ENCODE data around the gene PARD3B. TPM values are rescaled to one million over a fixed set of nuclear protein-coding genes. Genes with fewer than 3 reads are reported as not detected.

The PARD3B gene
- total RNA-seq, 1 experiment from 2014 or later: 2.0 TPM

GRCh38 chr2:204880928-204881327, 335.7 kb downstream of the PARD3B start:
- RAD21 ChIA-PET (ENCODE audit: low non-redundant PET in 1 of 2, low total read pairs in 2 of 2, uncharacterized antibody in 2 of 2, unreplicated experiment in 2 of 2): no interaction called here
- Histone ChIP-seq H3K4me1 (ENCODE audit: control insufficient read depth in 1 of 2, insufficient read depth in 2 of 2, low read length in 2 of 2) (no peaks in the 10 kb centered on the region), H3K9ac (ENCODE audit: low read length) (no peak overlapping the region), H2AFZ (ENCODE audit: low read depth, low read length, poor library complexity, severe bottlenecking) (no peak overlapping the region), H3K4me2 (ENCODE audit: low read length) (no peak overlapping the region), H3K4me3 (replicated peaks in 1 of 2; ENCODE audit: low read depth in 1 of 2, low read length in 2 of 2) (no peak overlapping the region), H3K27ac (ENCODE audit: low read depth, low read length) (no peak overlapping the region), H3K36me3 (ENCODE audit: control insufficient read depth in 1 of 2, insufficient read depth in 2 of 2, low read length in 2 of 2) (no peaks in the 10 kb centered on the region), H4K20me1 (ENCODE audit: insufficient read depth) (no peaks in the 10 kb centered on the region), H3K79me2 (ENCODE audit: insufficient read depth, low read length) (no peaks in the 10 kb centered on the region), H3K9me3 (ENCODE audit: control insufficient read depth in 1 of 2, insufficient read depth in 1 of 2, low read depth in 1 of 2, low read length in 2 of 2) (no peaks in the 10 kb centered on the region), H3K27me3 (ENCODE audit: insufficient read depth, low read length) (no peaks in the 10 kb centered on the region), H3K9me2 (ENCODE audit: insufficient read depth) (no peaks in the 10 kb centered on the region)
- no peak for DNase-seq (ENCODE audit: low read depth, low spot score)
- intact Hi-C loops (cut with micrococcal nuclease): no loop called here
- POLR2A ChIA-PET: no interaction called here
- no TSS peak for BruUV-seq (replicated peaks)
- no peak for ATAC-seq
- no peak for TF ChIP-seq ZFX (IDR thresholded peaks at IDR 0.05)
- TF ChIP-seq ZNF274 (IDR thresholded peaks at IDR 0.05; ENCODE audit: low read depth, low read length): no peak
- no peak for TF ChIP-seq SRF (IDR thresholded peaks at IDR 0.05; ENCODE audit: low read depth)
- no peak for TF ChIP-seq POLR2AphosphoS5 (IDR thresholded peaks at IDR 0.05; ENCODE audit: low read depth, low read length)
- no peak for TF ChIP-seq EZH2phosphoT487 (IDR thresholded peaks at IDR 0.05; ENCODE audit: borderline replicate concordance)
- no peak for TF ChIP-seq SIN3A (IDR thresholded peaks at IDR 0.05; ENCODE audit: low read depth)
- no peak for TF ChIP-seq CEBPB (IDR thresholded peaks at IDR 0.05; ENCODE audit: low read depth)
- TF ChIP-seq ELF1 (IDR thresholded peaks at IDR 0.05; ENCODE audit: borderline replicate concordance, low read depth): no peak
- TF ChIP-seq EGR1 (IDR thresholded peaks at IDR 0.05; ENCODE audit: low read depth): no peak
- TF ChIP-seq, protein P1, sequence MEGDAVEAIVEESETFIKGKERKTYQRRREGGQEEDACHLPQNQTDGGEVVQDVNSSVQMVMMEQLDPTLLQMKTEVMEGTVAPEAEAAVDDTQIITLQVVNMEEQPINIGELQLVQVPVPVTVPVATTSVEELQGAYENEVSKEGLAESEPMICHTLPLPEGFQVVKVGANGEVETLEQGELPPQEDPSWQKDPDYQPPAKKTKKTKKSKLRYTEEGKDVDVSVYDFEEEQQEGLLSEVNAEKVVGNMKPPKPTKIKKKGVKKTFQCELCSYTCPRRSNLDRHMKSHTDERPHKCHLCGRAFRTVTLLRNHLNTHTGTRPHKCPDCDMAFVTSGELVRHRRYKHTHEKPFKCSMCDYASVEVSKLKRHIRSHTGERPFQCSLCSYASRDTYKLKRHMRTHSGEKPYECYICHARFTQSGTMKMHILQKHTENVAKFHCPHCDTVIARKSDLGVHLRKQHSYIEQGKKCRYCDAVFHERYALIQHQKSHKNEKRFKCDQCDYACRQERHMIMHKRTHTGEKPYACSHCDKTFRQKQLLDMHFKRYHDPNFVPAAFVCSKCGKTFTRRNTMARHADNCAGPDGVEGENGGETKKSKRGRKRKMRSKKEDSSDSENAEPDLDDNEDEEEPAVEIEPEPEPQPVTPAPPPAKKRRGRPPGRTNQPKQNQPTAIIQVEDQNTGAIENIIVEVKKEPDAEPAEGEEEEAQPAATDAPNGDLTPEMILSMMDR (IDR thresholded peaks at IDR 0.05 in 2 of 3, conservative IDR thresholded peaks at IDR 0.05 in 1 of 3; ENCODE audit: borderline replicate concordance in 1 of 3, insufficient read depth in 1 of 3, low read depth in 2 of 3, low read length in 2 of 3): no peak
- no peak for TF ChIP-seq SP1 (IDR thresholded peaks at IDR 0.05; ENCODE audit: low read depth)
- TF ChIP-seq EZH2 (IDR thresholded peaks at IDR 0.05): no peak
- TF ChIP-seq FOSL1 (IDR thresholded peaks at IDR 0.05; ENCODE audit: low read depth): no peak
- TF ChIP-seq, protein P2, sequence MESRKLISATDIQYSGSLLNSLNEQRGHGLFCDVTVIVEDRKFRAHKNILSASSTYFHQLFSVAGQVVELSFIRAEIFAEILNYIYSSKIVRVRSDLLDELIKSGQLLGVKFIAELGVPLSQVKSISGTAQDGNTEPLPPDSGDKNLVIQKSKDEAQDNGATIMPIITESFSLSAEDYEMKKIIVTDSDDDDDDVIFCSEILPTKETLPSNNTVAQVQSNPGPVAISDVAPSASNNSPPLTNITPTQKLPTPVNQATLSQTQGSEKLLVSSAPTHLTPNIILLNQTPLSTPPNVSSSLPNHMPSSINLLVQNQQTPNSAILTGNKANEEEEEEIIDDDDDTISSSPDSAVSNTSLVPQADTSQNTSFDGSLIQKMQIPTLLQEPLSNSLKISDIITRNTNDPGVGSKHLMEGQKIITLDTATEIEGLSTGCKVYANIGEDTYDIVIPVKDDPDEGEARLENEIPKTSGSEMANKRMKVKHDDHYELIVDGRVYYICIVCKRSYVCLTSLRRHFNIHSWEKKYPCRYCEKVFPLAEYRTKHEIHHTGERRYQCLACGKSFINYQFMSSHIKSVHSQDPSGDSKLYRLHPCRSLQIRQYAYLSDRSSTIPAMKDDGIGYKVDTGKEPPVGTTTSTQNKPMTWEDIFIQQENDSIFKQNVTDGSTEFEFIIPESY (IDR thresholded peaks at IDR 0.05; ENCODE audit: extremely low read depth, insufficient replicate concordance, low read length): no peak
- no peak for TF ChIP-seq CBX3 (IDR thresholded peaks at IDR 0.05; ENCODE audit: low read depth)
- no peak for TF ChIP-seq POLR2A (IDR thresholded peaks at IDR 0.05; ENCODE audit: borderline replicate concordance, extremely low read depth, insufficient read depth, insufficient read length)
- no peak for TF ChIP-seq JUND (IDR thresholded peaks at IDR 0.05)
- TF ChIP-seq TCF7L2 (IDR thresholded peaks at IDR 0.05; ENCODE audit: borderline replicate concordance, extremely low read depth, insufficient read depth, insufficient read length): no peak
- CTCF ChIA-PET: no interaction called here
